ENCODE results near the gene UFSP1.
"Not testable (repeated sequence)": the region's sequence is repeated elsewhere in the genome, so short reads cannot be mapped to it uniquely, and the experiment has no call there.

Gene UFSP1
- 0.54 to 1.9 (median 0.89) reads per million in 4 donors for total RNA-seq

- DNase-seq = no peak
Observed at GRCh38 chr7:100888988-100889750, at the start of gene UFSP1. UFSP1 (minus strand) TSS chr7:100889715; CDS start chr7:100889271, 444 bp downstream.

GRCh38 chr7:100936167-100936566, 46.7 kb upstream of the UFSP1 start:
- DNase-seq = not testable (repeated sequence)

- not testable (repeated sequence) for DNase-seq
Observed at GRCh38 chr7:100935381-100935780, 45.9 kb upstream of the UFSP1 start.

- DNase-seq = no peak
Observed at GRCh38 chr7:100933734-100934133, 44.2 kb upstream of the UFSP1 start.

- DNase-seq = no peak
Observed at GRCh38 chr7:100929808-100930174, 40.3 kb upstream of the UFSP1 start.

- DNase-seq = not testable (repeated sequence)
Observed at GRCh38 chr7:100923616-100924015, 34.1 kb upstream of the UFSP1 start.

- DNase-seq = no peak
Observed at GRCh38 chr7:100921039-100921438, 31.5 kb upstream of the UFSP1 start.

GRCh38 chr7:100919779-100920437, 30.4 kb upstream of the UFSP1 start:
- DNase-seq = not testable (repeated sequence)

- not testable (repeated sequence) for DNase-seq
Observed at GRCh38 chr7:100919335-100919734, 29.8 kb upstream of the UFSP1 start.

GRCh38 chr7:100914879-100915447, 25.4 kb upstream of the UFSP1 start:
- no peak for DNase-seq

GRCh38 chr7:100914208-100914878, 24.8 kb upstream of the UFSP1 start:
- DNase-seq = no peak

- no peak for DNase-seq
Observed at GRCh38 chr7:100911484-100911883, 22.0 kb upstream of the UFSP1 start.

- DNase-seq = not testable (repeated sequence)
Observed at GRCh38 chr7:100910443-100910842, 20.9 kb upstream of the UFSP1 start.

- no peak for DNase-seq
Observed at GRCh38 chr7:100908512-100908911, 19.0 kb upstream of the UFSP1 start.

- no peak for DNase-seq
Observed at GRCh38 chr7:100902638-100903037, 13.1 kb upstream of the UFSP1 start.

- DNase-seq = no peak
Observed at GRCh38 chr7:100901921-100902332, 12.4 kb upstream of the UFSP1 start.

GRCh38 chr7:100900978-100901377, 11.5 kb upstream of the UFSP1 start:
- no peak for DNase-seq

GRCh38 chr7:100899432-100899831, 9.9 kb upstream of the UFSP1 start:
- DNase-seq = no peak

- no peak for DNase-seq
Observed at GRCh38 chr7:100897772-100898454, 8.4 kb upstream of the UFSP1 start.

- peak in 3 of 5 donors; percentile 44 to 64 (median 54) for DNase-seq
Observed at GRCh38 chr7:100896732-100897608, 7.5 kb upstream of the UFSP1 start.

- no peak for DNase-seq
Observed at GRCh38 chr7:100895956-100896731, 6.6 kb upstream of the UFSP1 start.
